ENCODE results near the gene LSM12.

GRCh38 chr17:44004761-44005526 is 61.5 kb downstream of the LSM12 start:
- TF ChIP-seq CTCF (IDR thresholded peaks at IDR 0.05; ENCODE audit: low read depth, low read length, poor library complexity, severe bottlenecking) (no peak), EZH2phosphoT487 (IDR thresholded peaks at IDR 0.05; ENCODE audit: borderline replicate concordance, low read length) (no peak)
